Esophagus squamous epithelium (tissue), 5 donors: ENCODE measurements around the gene PSMD14. TPM values are rescaled to one million over a fixed set of nuclear protein-coding genes. Genes with fewer than 3 reads are reported as not detected.

ENCODE experiments used
- DNase-seq: peaks from one replicate; lab custom pipeline; 2025; lab: John Stamatoyannopoulos, UW
- H3K27ac ChIP-seq, 4 donors: fragments of 200-600 bp; sonication (generic); one replicate each; pipeline ENCODE4 v1.5.1; 2016 to 2019; ENCODE audit warnings: mild to moderate bottlenecking in 1 of 4
- H3K27me3 ChIP-seq, 4 donors: fragments of 200-600 bp; sonication (generic); 1 replicate in 3 of 4; 2 replicates in 1 of 4; pipeline versions ENCODE4 v1.5.1 to v1.6.0; 2017 to 2021; ENCODE audit warnings: antibody characterized with exemption in 1 of 4
- H3K36me3 ChIP-seq, 3 donors: fragments of 200-600 bp; sonication (generic); one replicate each; pipeline ENCODE4 v1.5.1; 2016 to 2019
- H3K4me1 ChIP-seq, 3 donors: fragments of 200-600 bp; sonication (generic); one replicate each; pipeline ENCODE4 v1.5.1; 2017 to 2019
- H3K4me3 ChIP-seq, 4 donors: fragments of 200-600 bp; sonication (generic); 1 replicate in 3 of 4; 2 replicates in 1 of 4; pipeline ENCODE4 v1.5.1; 2016 to 2019; ENCODE audit warnings: mild to moderate bottlenecking in 2 of 4, moderate library complexity in 1 of 4
- H3K9me3 ChIP-seq, 3 donors: fragments of 200-600 bp; sonication (generic); one replicate each; pipeline ENCODE4 v1.5.1; 2016 to 2019
- CTCF ChIP-seq, 6 experiments: fragments of 450-650 bp in 4 of 6; fragments of 200-600 bp in 2 of 6; sonication (generic) in 2 of 6; IDR thresholded peaks; one replicate each; pipeline ENCODE4 v1.5.1; 2016 to 2019; ENCODE audit warnings: antibody characterized with exemption in 6 of 6, mild to moderate bottlenecking in 4 of 6, moderate library complexity in 4 of 6
- POLR2A ChIP-seq, 4 donors: fragments of 450-650 bp; IDR thresholded peaks; one replicate each; pipeline ENCODE4 v1.6.1; 2017; ENCODE audit warnings: antibody characterized with exemption in 4 of 4, mild to moderate bottlenecking in 4 of 4, moderate library complexity in 3 of 4
- WGBS, 2 donors: methylation state at CpG; one replicate each; pipeline ENCODE4 v1.1.5; 2018; 5-methylcytosine and 5-hydroxymethylcytosine counted together
- intact Hi-C: fragments of 100-400 bp; cut with DNase I; formaldehyde crosslinking; loops from one replicate; pipeline ENCODE4 v1.15.0; 2022
- total RNA-seq, 4 donors: library from RNA; depleted of rRNA; stranded (reverse); fragments of >200 nt; gene quantifications; one replicate each; pipeline ENCODE4 v1.1.0, GENCODE V29; 2016
- donor health status: DM: yes; HTN: yes; CAD: no.

The PSMD14 gene
- total RNA-seq, 4 donors from 2014 or later = 32.8 to 86.9 (median 53.3) TPM

- no peak for DNase-seq
- intact Hi-C loops = no loop called here
- Histone ChIP-seq H3K4me1 (no peaks in the 10 kb centered on the region), H3K9me3 (no peaks in the 10 kb centered on the region), H3K4me3 (no peak overlapping the region), H3K27me3 (no peaks in the 10 kb centered on the region), H3K27ac (no peak overlapping the region), H3K36me3 (peaks cover 0 to 26% (median 0%) of the 10 kb centered on the region in 3 donors)
- TF ChIP-seq CTCF (IDR thresholded peaks at IDR 0.05) = no peak
- TF ChIP-seq POLR2A (IDR thresholded peaks at IDR 0.05) = no peak
- WGBS, 2 donors = 70 to 75% methylated on average over 2 of the region's 2 CpGs
Measured at GRCh38 chr2:161386228-161386824, 78.1 kb downstream of the PSMD14 start.

GRCh38 chr2:161388146-161388779 lies 80.0 kb downstream of the PSMD14 start:
- Histone ChIP-seq H3K4me3 (no peak overlapping the region), H3K27ac (no peak overlapping the region), H3K27me3 (no peaks in the 10 kb centered on the region), H3K9me3 (no peaks in the 10 kb centered on the region), H3K36me3 (peaks cover 0 to 40% (median 0%) of the 10 kb centered on the region in 3 donors), H3K4me1 (no peaks in the 10 kb centered on the region)
- WGBS, 2 donors = 81 to 87% methylated on average over 2 of the region's 2 CpGs
- intact Hi-C loops = no loop called here
- TF ChIP-seq POLR2A (IDR thresholded peaks at IDR 0.05) = no peak
- TF ChIP-seq CTCF (IDR thresholded peaks at IDR 0.05) = no peak
- DNase-seq = no peak

GRCh38 chr2:161391737-161392506 lies 83.7 kb downstream of the PSMD14 start:
- intact Hi-C loops = no loop called here
- WGBS, 2 donors = 82 to 83% methylated on average over 3 to 4 of the region's 4 CpGs
- H3K4me3 ChIP-seq = no peak overlapping the region
- no peaks in the 10 kb centered on the region for H3K9me3 ChIP-seq
- H3K36me3 ChIP-seq = peaks cover 0 to 54% (median 4%) of the 10 kb centered on the region in 3 donors
- TF ChIP-seq POLR2A (IDR thresholded peaks at IDR 0.05) (no peak), CTCF (IDR thresholded peaks at IDR 0.05) (no peak)
- H3K27ac ChIP-seq = no peak overlapping the region
- H3K27me3 ChIP-seq = no peaks in the 10 kb centered on the region
- no peak for DNase-seq
- H3K4me1 ChIP-seq = no peaks in the 10 kb centered on the region

GRCh38 chr2:161400076-161400475 lies 91.9 kb downstream of the PSMD14 start:
- no peak for DNase-seq
- Histone ChIP-seq H3K27ac (no peak overlapping the region), H3K36me3 (peaks cover 0 to 74% (median 4%) of the 10 kb centered on the region in 3 donors), H3K4me3 (no peak overlapping the region), H3K9me3 (no peaks in the 10 kb centered on the region), H3K4me1 (no peaks in the 10 kb centered on the region), H3K27me3 (no peaks in the 10 kb centered on the region)
- intact Hi-C loops = no loop called here
- 94 to 100% methylated on average over 2 of the region's 2 CpGs for WGBS, 2 donors
- TF ChIP-seq POLR2A (IDR thresholded peaks at IDR 0.05) (no peak), CTCF (IDR thresholded peaks at IDR 0.05) (no peak)

GRCh38 chr2:161402297-161402696 lies 94.1 kb downstream of the PSMD14 start:
- intact Hi-C loops = no loop called here
- H3K27me3 ChIP-seq = no peaks in the 10 kb centered on the region
- no peaks in the 10 kb centered on the region for H3K9me3 ChIP-seq
- H3K4me1 ChIP-seq = no peaks in the 10 kb centered on the region
- DNase-seq = no peak
- TF ChIP-seq POLR2A (IDR thresholded peaks at IDR 0.05) (no peak), CTCF (IDR thresholded peaks at IDR 0.05) (no peak)
- no peak overlapping the region for H3K27ac ChIP-seq
- H3K4me3 ChIP-seq = no peak overlapping the region
- peaks cover 0 to 52% (median 0%) of the 10 kb centered on the region in 3 donors for H3K36me3 ChIP-seq
- WGBS, 2 donors = 92 to 93% methylated on average over 4 of the region's 4 CpGs
